Pancreas (tissue), 10 donors: ENCODE data around the gene KRT73. TPM values are rescaled to one million over a fixed set of nuclear protein-coding genes. Genes with fewer than 3 reads are reported as not detected.
"Not testable (repeated sequence)": the region's sequence is repeated elsewhere in the genome, so short reads cannot be mapped to it uniquely, and the experiment has no call there.

ENCODE experiments used
- ATAC-seq, 4 donors: fragments of 200-7000 bp; cut with Tn5 transposase; one replicate each; pipeline versions ENCODE4 v1.8.0 to v1.9.1; 2020; ENCODE audit warnings: mild to moderate bottlenecking in 4 of 4, moderate library complexity in 4 of 4
- DNase-seq, 6 donors: peaks; one replicate each; pipeline ENCODE4 v3.0.0-alpha.2; 2020
- FAIRE-seq: peaks from 2 replicates; lab custom pipeline; 2012; peaks lifted over from hg19 to GRCh38; lab: Jason Lieb, UNC
- H3K27ac ChIP-seq, 4 donors: fragments of 200-600 bp; sonication (generic); 1 replicate in 3 of 4; 2 replicates in 1 of 4; pipeline versions ENCODE4 v1.5.0 to v1.8.0; 2020
- H3K27me3 ChIP-seq, 4 donors: fragments of 200-600 bp; one replicate each; pipeline ENCODE4 v1.8.0; 2021
- H3K36me3 ChIP-seq, 3 donors: fragments of 200-600 bp; sonication (generic) in 1 of 3; one replicate each; pipeline versions ENCODE4 v1.5.0 to v1.8.0; 2020 to 2021
- H3K4me1 ChIP-seq, 3 donors: fragments of 200-600 bp; one replicate each; pipeline ENCODE4 v1.8.0; 2021
- H3K4me3 ChIP-seq, 4 donors: fragments of 200-600 bp; sonication (generic) in 2 of 4; one replicate each; pipeline versions ENCODE4 v1.5.0 to v1.8.0; 2020 to 2021
- H3K9me3 ChIP-seq, 4 donors: fragments of 200-600 bp; one replicate each; pipeline ENCODE4 v1.8.0; 2021
- WGBS, 2 donors: extraction: QIAGEN DNeasy Blood & Tissue Kit; methylation state at CpG; one replicate each; pipeline ENCODE4 v1.1.7; 2013; 5-methylcytosine and 5-hydroxymethylcytosine counted together
- intact Hi-C, 3 donors: fragments of 100-400 bp; cut with DNase I; formaldehyde crosslinking; loops; one replicate each; pipeline versions ENCODE4 v1.11.1 to v1.14.2; 2022
- polyA plus RNA-seq, 2 donors: library from polyadenylated mRNA; stranded (reverse); fragments of 200-250 nt; gene quantifications; one replicate each; pipeline ENCODE4 v1.2.3, GENCODE V29; 2013
- total RNA-seq, 6 donors: library from RNA; stranded (reverse); fragmentation: NEBNext Ultra II Directional in 4 of 6; extraction: Animal tissue kit (Norgen Biotek cat#: 25700) in 4 of 6; gene quantifications; one replicate each; pipeline versions ENCODE4 v1.2.1 to v1.2.4, GENCODE V29; 2021 to 2023
- TF ChIP-seq, protein P1 (sequence below), 4 donors: fragments of 200-600 bp; sonication (generic) in 3 of 4; IDR thresholded peaks; one replicate each; pipeline versions ENCODE4 v1.5.0 to v1.8.0; 2021; ENCODE audit warnings: antibody characterized with exemption in 4 of 4
- donor health status: healthy with polysubstance abuse.
- donor health status: DM: no; HTN: no; CAD: no; lungs with moderate emphysema.
- donor health status: DM: no; HTN: no; CAD: no.
- donor health status: control.
- donor health status: control.
- donor health status: Bipolar disorder and iron deficiency.
- donor health status: DM: yes; HTN: yes; CAD: no.
- donor health status: DM: no; HTN: no; CAD: no.
- donor health status: DM: no; HTN: no; CAD: no.
- donor health status: DM: yes; HTN: yes; CAD: no.

KRT73 gene
- total and polyA plus RNA-seq, 8 donors = not detected

DNA sequence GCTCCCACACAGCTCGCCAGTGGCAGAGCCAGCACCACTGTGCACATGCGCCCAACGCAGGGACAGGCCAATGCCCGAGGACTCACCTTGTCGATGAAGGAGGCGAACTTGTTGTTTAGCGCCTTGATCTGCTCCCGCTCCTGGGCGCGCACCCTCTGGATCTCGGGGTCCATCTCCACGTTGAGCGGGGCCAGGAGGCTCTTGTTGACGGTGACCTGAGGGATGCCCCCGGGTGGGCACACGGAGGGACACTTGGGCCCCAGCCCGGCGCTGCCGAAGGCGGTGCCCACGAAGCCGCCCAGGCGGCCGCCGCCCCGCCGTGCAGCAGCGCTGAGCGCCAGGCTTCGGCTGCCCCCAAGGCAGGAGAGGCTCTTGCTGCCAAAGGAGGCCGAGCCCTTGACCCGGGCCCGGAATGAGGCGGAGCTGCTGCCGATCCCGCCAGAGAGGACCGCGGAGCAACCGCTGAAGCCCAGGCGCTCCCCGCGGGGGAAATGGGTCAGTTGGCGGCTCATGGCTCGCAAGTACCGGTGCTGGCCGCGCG, 17.3 kb downstream of the KRT73 start, which contains the start of gene KRT72:
Gene KRT72, minus strand, starts transcription at position 523 of the 541 bp plus-strand sequence. Its CDS starts 11 bp downstream, at position 512.
- FAIRE-seq (no peak), DNase-seq (peak in 1 of 6 donors; percentile 60), ATAC-seq (no peak)
- intact Hi-C loops = no loop called here
- Histone ChIP-seq H3K27me3 (peaks cover 0 to 10% (median 4%) of the 10 kb centered on the region in 4 donors), H3K4me3 (no peak within 1 kb of the TSS), H3K36me3 (no peaks in the 10 kb centered on the region), H3K27ac (no peak within 1 kb of the TSS), H3K9me3 (no peaks in the 10 kb centered on the region), H3K4me1 (no peaks in the 10 kb centered on the region)
- 23 to 26% methylated on average over 48 of the region's 48 CpGs for WGBS, 2 donors
- TF ChIP-seq, protein P1, sequence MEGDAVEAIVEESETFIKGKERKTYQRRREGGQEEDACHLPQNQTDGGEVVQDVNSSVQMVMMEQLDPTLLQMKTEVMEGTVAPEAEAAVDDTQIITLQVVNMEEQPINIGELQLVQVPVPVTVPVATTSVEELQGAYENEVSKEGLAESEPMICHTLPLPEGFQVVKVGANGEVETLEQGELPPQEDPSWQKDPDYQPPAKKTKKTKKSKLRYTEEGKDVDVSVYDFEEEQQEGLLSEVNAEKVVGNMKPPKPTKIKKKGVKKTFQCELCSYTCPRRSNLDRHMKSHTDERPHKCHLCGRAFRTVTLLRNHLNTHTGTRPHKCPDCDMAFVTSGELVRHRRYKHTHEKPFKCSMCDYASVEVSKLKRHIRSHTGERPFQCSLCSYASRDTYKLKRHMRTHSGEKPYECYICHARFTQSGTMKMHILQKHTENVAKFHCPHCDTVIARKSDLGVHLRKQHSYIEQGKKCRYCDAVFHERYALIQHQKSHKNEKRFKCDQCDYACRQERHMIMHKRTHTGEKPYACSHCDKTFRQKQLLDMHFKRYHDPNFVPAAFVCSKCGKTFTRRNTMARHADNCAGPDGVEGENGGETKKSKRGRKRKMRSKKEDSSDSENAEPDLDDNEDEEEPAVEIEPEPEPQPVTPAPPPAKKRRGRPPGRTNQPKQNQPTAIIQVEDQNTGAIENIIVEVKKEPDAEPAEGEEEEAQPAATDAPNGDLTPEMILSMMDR (IDR thresholded peaks at IDR 0.05) = no peak

DNA sequence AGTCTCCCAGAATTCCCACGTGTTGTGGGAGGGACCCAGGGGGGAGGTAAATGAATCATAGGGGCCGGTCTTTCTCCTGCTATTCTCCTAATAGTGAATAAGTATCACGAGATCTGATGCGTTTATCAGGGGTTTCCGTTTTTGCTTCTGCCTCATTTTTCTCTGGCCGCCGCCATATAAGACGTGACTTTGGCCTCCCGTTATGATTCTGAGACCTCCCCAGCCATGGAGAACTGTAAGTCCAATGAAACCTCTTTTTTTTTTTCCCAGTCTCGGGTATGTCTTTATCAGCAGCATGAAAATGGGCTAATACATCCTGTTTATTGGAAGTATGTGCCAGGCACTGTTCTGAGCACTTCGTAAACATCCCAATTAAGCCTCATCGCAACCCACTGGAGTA, 17.9 kb downstream of the KRT73 start:
- Histone ChIP-seq H3K36me3 (no peaks in the 10 kb centered on the region), H3K4me3 (no peak overlapping the region), H3K27me3 (peaks cover 0 to 10% (median 4%) of the 10 kb centered on the region in 4 donors), H3K4me1 (no peaks in the 10 kb centered on the region), H3K27ac (no peak overlapping the region), H3K9me3 (no peaks in the 10 kb centered on the region)
- 76 to 86% methylated on average over 12 of the region's 12 CpGs for WGBS, 2 donors
- no peak for ATAC-seq
- intact Hi-C loops = no loop called here
- DNase-seq = no peak
- no peak for FAIRE-seq
- TF ChIP-seq, protein P1 (IDR thresholded peaks at IDR 0.05) = no peak

DNA sequence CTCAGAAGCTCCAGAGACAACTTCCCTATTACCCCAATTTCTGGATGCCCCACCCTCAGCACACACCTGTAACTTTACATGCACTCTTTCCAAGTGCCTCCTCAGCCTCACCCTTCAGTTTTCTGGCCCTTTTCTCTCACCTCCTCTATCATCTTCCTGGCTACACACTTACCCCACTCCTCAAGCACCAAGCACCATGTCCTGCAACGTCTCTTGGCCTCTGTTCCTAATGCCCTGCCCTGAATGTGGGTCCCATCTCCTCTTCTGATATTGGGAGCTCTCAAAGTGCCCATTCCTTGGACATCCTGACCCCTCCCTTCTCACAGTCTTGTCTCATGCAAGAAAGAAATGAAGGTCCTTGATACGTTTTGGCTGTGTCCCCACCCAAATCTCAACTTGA, 18.3 kb downstream of the KRT73 start:
- H3K36me3 ChIP-seq = no peaks in the 10 kb centered on the region
- intact Hi-C loops = no loop called here
- TF ChIP-seq, protein P1 (IDR thresholded peaks at IDR 0.05) = no peak
- no peak overlapping the region for H3K4me3 ChIP-seq
- H3K9me3 ChIP-seq = no peaks in the 10 kb centered on the region
- FAIRE-seq (no peak), DNase-seq (no peak), ATAC-seq (no peak)
- H3K27me3 ChIP-seq = peaks cover 0 to 11% (median 4%) of the 10 kb centered on the region in 4 donors
- no peak overlapping the region for H3K27ac ChIP-seq
- 40 to 53% methylated on average over 2 of the region's 2 CpGs for WGBS, 2 donors
- no peaks in the 10 kb centered on the region for H3K4me1 ChIP-seq

DNA sequence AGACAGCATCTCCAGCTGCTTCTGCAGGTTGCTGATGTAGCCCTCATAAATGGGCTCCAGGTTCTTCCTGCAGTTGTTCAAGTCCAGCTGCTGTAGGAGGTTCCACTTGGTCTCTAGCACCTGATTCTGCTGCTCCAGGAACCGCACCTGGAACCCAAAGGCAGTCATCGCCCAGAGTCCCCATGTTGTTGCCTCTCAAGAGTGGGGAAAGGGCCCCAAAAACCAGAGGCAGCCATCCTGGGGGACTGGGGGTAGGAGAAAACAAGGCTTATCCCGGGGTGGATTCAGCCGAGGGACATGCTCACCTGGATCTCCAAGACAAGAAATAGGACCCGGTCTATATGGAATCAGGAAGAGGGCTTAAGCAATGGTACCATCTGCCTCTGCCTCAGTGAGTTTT, 19.4 kb downstream of the KRT73 start:
- no peak for FAIRE-seq
- H3K27me3 ChIP-seq = peaks cover 0 to 15% (median 4%) of the 10 kb centered on the region in 4 donors
- no peaks in the 10 kb centered on the region for H3K4me1 ChIP-seq
- H3K4me3 ChIP-seq = no peak overlapping the region
- no peaks in the 10 kb centered on the region for H3K36me3 ChIP-seq
- no peaks in the 10 kb centered on the region for H3K9me3 ChIP-seq
- WGBS, 2 donors = 67 to 70% methylated on average over 5 of the region's 5 CpGs
- intact Hi-C loops = no loop called here
- H3K27ac ChIP-seq = no peak overlapping the region
- no peak for DNase-seq
- no peak for ATAC-seq
- TF ChIP-seq, protein P1 (IDR thresholded peaks at IDR 0.05) = no peak

DNA sequence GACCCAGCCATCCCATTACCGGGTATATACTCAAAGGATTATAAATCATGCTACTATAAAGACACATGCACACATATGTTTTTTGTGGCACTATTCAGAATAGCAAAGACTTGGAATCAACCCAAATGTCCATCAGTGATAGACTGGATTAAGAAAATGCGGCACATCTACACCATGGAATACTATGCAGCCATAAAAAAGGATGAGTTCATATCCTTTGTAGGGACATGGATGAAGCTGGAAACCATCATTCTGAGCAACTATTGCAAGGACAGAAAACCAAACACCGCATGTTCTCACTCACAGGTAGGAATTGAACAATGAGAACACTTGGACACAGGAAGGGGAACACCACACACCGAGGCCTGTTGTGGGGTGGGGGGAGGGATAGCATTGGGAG, 24.1 kb downstream of the KRT73 start:
- 90 to 93% methylated on average over 4 of the region's 4 CpGs for WGBS, 2 donors
- ATAC-seq, H3K27me3 ChIP-seq, H3K4me1 ChIP-seq, DNase-seq, H3K36me3 ChIP-seq, intact Hi-C loops, FAIRE-seq, H3K9me3 ChIP-seq, H3K4me3 ChIP-seq, H3K27ac ChIP-seq: not testable (repeated sequence)
